Activated naive CD8-positive, alpha-beta T cell treated with anti-CD3 and anti-CD28 coated beads, Interleukin-2, amount 10 ng/mL, durations not matched to agents 7 days and 5 days (primary cell): ENCODE measurements around the gene SERPINE3. TPM values are rescaled to one million over a fixed set of nuclear protein-coding genes. Genes with fewer than 3 reads are reported as not detected.

Experiments
- ATAC-seq: fragments of 150-1000 bp; cut with Tn5 transposase; one replicate; pipeline ENCODE4 v1.10.0; 2021; ENCODE audit warnings: low read depth, moderate library complexity
- POLR2A ChIA-PET: fragments of 350-600 bp; sonication (Branson Sonifier 250); formaldehyde crosslinking; loops from one replicate; lab custom pipeline; 2021; ENCODE audit warnings: antibody characterized with exemption; lab: Charles Lee
- DNase-seq: peaks from one replicate; pipeline ENCODE4 v3.0.0; 2021
- H3K27ac Mint-ChIP-seq: one replicate; pipeline ENCODE4 v1.8.0; 2022; ENCODE audit warnings: mild to moderate bottlenecking, mixed read lengths
- H3K27me3 Mint-ChIP-seq: one replicate; pipeline ENCODE4 v1.8.0; 2022; ENCODE audit warnings: mild to moderate bottlenecking, moderate library complexity, mixed read lengths
- H3K36me3 Mint-ChIP-seq: one replicate; pipeline ENCODE4 v1.8.0; 2021; ENCODE audit warnings: mild to moderate bottlenecking, mixed read lengths
- H3K4me1 Mint-ChIP-seq: one replicate; pipeline ENCODE4 v1.8.0; 2021; ENCODE audit warnings: mixed read lengths
- H3K4me3 Mint-ChIP-seq: one replicate; pipeline ENCODE4 v1.8.0; 2022; ENCODE audit warnings: mild to moderate bottlenecking, moderate library complexity, mixed read lengths
- H3K9me3 Mint-ChIP-seq: one replicate; pipeline ENCODE4 v1.8.0; 2021; ENCODE audit warnings: mixed read lengths
- total RNA-seq, 2 experiments: library from RNA; stranded (reverse); gene quantifications; one replicate each; pipeline ENCODE4 v1.2.3, GENCODE V29; 2021

The SERPINE3 gene
- not detected for total RNA-seq

DNA sequence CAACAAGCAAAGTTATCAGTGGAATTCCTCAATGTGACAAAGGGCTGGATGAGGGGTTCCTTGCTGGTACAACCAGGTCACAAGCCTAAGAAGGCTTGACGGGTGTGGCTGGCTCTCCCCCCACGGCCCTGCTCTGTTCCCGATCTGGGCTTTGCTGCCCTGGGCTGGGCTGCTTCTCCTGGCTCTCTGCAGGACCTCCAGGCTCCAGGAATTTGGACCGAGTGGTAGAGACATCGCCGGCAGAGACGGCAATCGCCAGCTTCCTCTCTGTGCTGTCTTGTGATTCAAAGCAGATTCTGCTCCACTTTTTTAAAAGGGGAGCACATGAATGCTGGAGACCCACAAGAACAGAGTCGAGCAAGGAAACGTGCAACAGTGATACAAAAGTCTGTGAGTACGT lies at the start of gene SERPINE3:
TSS of gene SERPINE3 (plus strand) at position 338 of the 400 bp plus-strand sequence. CDS start 1,401 bp downstream, outside the sequence.
- H3K9me3 Mint-ChIP-seq: no peaks in the 10 kb centered on the region
- no peak within 1 kb of the TSS for H3K27ac Mint-ChIP-seq
- peaks cover 7% of the 10 kb centered on the region for H3K4me1 Mint-ChIP-seq
- peaks cover 2% of the 10 kb centered on the region for H3K27me3 Mint-ChIP-seq
- no peaks in the 10 kb centered on the region for H3K36me3 Mint-ChIP-seq
- H3K4me3 Mint-ChIP-seq: no peak within 1 kb of the TSS
- POLR2A ChIA-PET: no interaction called here
- ATAC-seq (no peak), DNase-seq (no peak)

DNA sequence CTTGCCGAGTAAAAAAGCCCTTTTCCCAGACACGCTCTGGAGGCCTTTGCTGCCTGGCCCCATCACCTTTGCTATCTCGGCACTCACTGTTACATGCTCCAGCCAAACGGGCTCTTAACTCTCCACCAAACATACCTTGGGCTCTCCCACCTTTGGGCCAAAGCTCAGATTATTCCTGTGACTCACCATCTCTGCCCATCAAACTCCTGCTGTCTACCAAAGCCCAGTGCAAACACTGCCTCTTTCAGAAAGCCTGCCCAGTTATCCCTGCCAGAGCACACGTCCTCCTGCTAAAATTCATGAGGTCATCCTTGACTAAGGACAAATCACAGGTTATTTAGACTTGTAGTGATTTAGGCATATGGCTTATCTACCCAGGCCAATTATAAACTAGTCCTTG lies 48.1 kb upstream of the SERPINE3 start:
- H3K27ac Mint-ChIP-seq: no peak overlapping the region
- ATAC-seq (no peak), DNase-seq (no peak)
- H3K4me3 Mint-ChIP-seq: no peak overlapping the region
- no peaks in the 10 kb centered on the region for H3K36me3 Mint-ChIP-seq
- POLR2A ChIA-PET: no interaction called here
- no peaks in the 10 kb centered on the region for H3K4me1 Mint-ChIP-seq
- H3K9me3 Mint-ChIP-seq: no peaks in the 10 kb centered on the region
- H3K27me3 Mint-ChIP-seq: peaks cover 6% of the 10 kb centered on the region

DNA sequence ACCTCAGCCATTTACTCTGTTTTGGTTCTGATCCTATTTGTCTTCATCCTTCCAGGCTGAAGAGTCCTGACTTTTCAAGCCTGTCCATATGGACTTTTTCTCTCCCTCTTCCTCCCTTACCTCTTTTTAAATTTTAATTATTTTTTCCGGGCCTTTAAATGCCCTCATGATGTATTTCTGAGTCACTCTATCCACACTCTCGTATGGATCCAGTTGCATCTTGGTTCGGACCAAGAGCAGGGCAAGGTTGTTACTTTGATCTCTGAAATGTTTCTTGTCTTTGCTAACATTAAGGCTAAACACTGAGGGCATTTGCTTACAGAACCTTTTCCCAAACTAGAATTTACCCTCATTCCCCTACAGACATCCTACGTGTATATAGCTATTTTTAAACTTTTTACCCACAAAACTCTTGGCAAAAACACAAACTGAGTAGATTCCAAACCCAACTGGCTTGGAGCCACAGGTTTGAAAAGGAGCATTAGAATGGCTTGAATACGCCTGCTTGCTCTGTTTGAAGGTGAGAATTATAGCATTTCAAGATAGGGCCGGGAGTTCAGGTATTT lies 47.4 kb upstream of the SERPINE3 start:
- peaks cover 2% of the 10 kb centered on the region for H3K4me1 Mint-ChIP-seq
- H3K4me3 Mint-ChIP-seq: no peak overlapping the region
- no peak overlapping the region for H3K27ac Mint-ChIP-seq
- POLR2A ChIA-PET: no interaction called here
- H3K27me3 Mint-ChIP-seq: peaks cover 6% of the 10 kb centered on the region
- no peaks in the 10 kb centered on the region for H3K36me3 Mint-ChIP-seq
- no peak for ATAC-seq
- H3K9me3 Mint-ChIP-seq: no peaks in the 10 kb centered on the region
- DNase-seq: no peak

GRCh38 chr13:51297556-51297955 lies 41.9 kb upstream of the SERPINE3 start:
- H3K9me3 Mint-ChIP-seq: no peaks in the 10 kb centered on the region
- peaks cover 4% of the 10 kb centered on the region for H3K4me1 Mint-ChIP-seq
- H3K27ac Mint-ChIP-seq: no peak overlapping the region
- no peak overlapping the region for H3K4me3 Mint-ChIP-seq
- POLR2A ChIA-PET: no interaction called here
- no peaks in the 10 kb centered on the region for H3K27me3 Mint-ChIP-seq
- ATAC-seq: no peak
- H3K36me3 Mint-ChIP-seq: no peaks in the 10 kb centered on the region
- no peak for DNase-seq

GRCh38 chr13:51298812-51299211 lies 40.7 kb upstream of the SERPINE3 start:
- POLR2A ChIA-PET: no interaction called here
- Mint-ChIP-seq H3K36me3 (no peaks in the 10 kb centered on the region), H3K9me3 (no peaks in the 10 kb centered on the region), H3K27me3 (no peaks in the 10 kb centered on the region), H3K4me3 (no peak overlapping the region), H3K27ac (no peak overlapping the region), H3K4me1 (peaks cover 4% of the 10 kb centered on the region)
- no peak for ATAC-seq
- no peak for DNase-seq

DNA sequence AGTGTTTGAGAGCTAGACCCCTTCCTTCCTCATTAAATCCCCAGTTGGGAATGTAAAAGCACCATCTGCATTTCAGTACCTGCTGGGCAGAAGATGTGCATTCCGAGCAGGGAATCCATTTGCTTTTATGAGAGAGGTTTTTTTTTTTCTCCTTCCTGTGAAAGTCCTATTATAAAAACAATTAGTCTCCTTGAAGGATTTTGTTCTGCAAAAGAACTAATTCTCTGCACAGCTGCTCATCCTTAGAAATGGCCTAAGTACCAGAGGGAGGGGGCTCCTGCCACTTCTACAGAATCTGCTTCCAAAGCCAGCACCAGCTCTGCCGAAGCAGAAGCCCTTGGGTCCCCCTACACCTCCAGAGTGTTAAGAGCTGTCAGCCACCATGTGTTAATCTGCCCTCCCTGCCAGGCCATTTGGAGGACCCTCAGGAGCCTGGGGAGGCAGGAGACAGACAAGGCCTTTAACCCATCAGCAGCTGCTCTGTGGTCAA lies 36.4 kb upstream of the SERPINE3 start:
- Mint-ChIP-seq H3K36me3 (no peaks in the 10 kb centered on the region), H3K4me1 (peaks cover 2% of the 10 kb centered on the region), H3K4me3 (no peak overlapping the region), H3K27me3 (no peaks in the 10 kb centered on the region), H3K9me3 (no peaks in the 10 kb centered on the region), H3K27ac (no peak overlapping the region)
- no peak for ATAC-seq
- no peak for DNase-seq
- POLR2A ChIA-PET: no interaction called here

DNA sequence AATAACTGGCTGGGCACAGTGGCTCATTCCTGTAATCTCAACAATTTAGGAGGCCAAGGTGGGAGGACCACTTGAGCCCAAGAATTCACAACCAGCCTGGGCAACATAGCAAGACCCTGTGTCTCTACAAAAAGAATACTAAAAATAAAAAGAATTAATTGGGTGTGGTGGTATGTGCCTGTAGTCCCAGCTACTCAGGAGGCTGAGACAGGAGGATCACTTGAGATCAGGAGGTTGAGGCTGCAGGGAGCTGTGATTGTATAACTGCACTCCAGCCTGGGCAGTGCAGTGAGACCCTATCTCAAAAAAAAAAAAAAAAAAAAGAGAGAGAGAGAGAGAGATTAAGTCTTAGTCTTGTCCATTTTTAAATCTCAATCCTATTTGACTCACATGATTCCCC lies 35.6 kb upstream of the SERPINE3 start:
- H3K4me3 Mint-ChIP-seq: no peak overlapping the region
- no peak overlapping the region for H3K27ac Mint-ChIP-seq
- POLR2A ChIA-PET: interaction anchor here (0.7 kb wide), 1 partner anchor 352 kb away, joined by 6 read pairs; no protein-coding TSS in a partner anchor
- H3K36me3 Mint-ChIP-seq: no peaks in the 10 kb centered on the region
- peaks cover 5% of the 10 kb centered on the region for H3K4me1 Mint-ChIP-seq
- DNase-seq: no peak
- no peaks in the 10 kb centered on the region for H3K27me3 Mint-ChIP-seq
- H3K9me3 Mint-ChIP-seq: no peaks in the 10 kb centered on the region
- ATAC-seq: no peak

GRCh38 chr13:51305271-51305967 lies 34.1 kb upstream of the SERPINE3 start:
- peaks cover 3% of the 10 kb centered on the region for H3K4me1 Mint-ChIP-seq
- ATAC-seq: no peak
- H3K36me3 Mint-ChIP-seq: no peaks in the 10 kb centered on the region
- no peak overlapping the region for H3K27ac Mint-ChIP-seq
- no peak for DNase-seq
- POLR2A ChIA-PET: no interaction called here
- no peak overlapping the region for H3K4me3 Mint-ChIP-seq
- H3K27me3 Mint-ChIP-seq: peaks cover 2% of the 10 kb centered on the region
- H3K9me3 Mint-ChIP-seq: no peaks in the 10 kb centered on the region

- POLR2A ChIA-PET: no interaction called here
Observed at GRCh38 chr13:51308781-51309180, 30.7 kb upstream of the SERPINE3 start.

DNA sequence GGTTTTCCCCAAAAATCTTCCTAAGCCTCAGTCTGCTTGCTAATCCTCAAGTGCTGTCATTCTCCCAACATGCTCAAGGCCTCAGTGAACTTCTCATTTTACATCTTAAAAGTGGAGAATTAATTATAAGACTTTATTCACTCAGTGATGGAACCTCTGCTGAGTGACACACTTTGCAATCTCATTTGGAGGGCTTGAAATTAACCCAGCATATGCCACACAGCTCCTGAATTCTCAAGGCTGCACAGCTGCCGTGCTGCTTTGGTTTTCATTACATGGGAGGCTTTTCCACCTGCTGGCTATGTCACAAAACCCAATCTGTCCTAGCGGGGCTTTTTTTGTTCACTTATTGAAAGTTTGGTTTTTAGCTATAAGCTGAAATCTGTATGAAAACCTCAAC lies 28.3 kb upstream of the SERPINE3 start:
- Mint-ChIP-seq H3K4me1 (peaks cover 3% of the 10 kb centered on the region), H3K27me3 (peaks cover 9% of the 10 kb centered on the region), H3K36me3 (no peaks in the 10 kb centered on the region), H3K9me3 (no peaks in the 10 kb centered on the region), H3K27ac (no peak overlapping the region), H3K4me3 (no peak overlapping the region)
- ATAC-seq (no peak), DNase-seq (no peak)
- POLR2A ChIA-PET: no interaction called here

More at GRCh38 chr13:51308781-51309180, 30.7 kb upstream of the SERPINE3 start:
- DNase-seq (no peak), ATAC-seq (no peak)
- Mint-ChIP-seq H3K4me1 (peaks cover 3% of the 10 kb centered on the region), H3K36me3 (no peaks in the 10 kb centered on the region), H3K27ac (no peak overlapping the region), H3K4me3 (no peak overlapping the region), H3K27me3 (peaks cover 8% of the 10 kb centered on the region), H3K9me3 (no peaks in the 10 kb centered on the region)

DNA sequence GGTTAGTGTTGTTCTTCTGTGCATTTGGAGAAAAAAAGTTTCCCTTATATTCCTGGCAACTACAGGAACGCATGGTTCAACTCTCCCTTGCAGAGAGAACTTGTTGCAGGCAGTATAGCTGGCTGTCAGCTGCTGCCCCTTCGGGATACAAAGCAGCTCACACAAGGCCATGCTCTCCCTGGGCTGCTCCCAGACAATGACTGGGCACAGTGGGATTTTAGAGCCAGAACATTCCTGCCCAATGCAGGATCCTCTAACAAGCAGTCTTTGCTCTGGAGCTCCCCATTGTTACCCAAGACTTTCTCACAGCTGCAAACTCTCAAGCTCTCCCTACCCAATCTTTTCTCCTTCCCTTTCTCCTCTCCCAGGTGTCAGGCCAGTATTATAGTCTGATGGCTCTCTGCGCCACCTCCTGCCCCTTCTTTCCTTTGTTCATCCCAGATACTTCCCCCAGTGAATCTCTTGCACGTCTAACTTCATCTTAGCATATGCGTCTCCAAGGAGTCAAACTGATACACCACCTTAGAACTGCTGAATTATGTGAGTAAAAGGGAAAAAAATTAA lies 27.5 kb upstream of the SERPINE3 start:
- no peak for DNase-seq
- Mint-ChIP-seq H3K36me3 (no peaks in the 10 kb centered on the region), H3K27me3 (peaks cover 9% of the 10 kb centered on the region), H3K9me3 (no peaks in the 10 kb centered on the region), H3K4me3 (no peak overlapping the region), H3K27ac (no peak overlapping the region), H3K4me1 (peaks cover 3% of the 10 kb centered on the region)
- POLR2A ChIA-PET: no interaction called here
- no peak for ATAC-seq

DNA sequence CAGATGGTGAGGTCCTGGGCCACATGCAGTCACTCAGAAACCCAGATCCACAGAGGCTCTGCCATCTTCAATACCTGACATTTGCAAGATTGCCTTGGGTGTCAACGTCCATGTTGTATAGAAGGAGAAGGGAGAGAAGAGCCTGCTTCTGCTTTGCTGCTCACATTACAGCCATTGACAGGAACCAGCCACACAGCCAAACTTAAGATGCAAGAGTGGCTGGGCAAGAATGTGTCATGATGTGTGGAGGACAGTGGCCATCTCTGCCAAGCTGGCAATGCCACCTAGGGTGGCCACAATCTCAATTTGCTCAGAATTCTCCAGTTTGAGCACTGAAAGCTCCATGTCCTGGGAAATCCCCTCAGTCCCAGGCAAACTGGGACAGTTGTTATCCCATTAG lies 25.9 kb upstream of the SERPINE3 start:
- H3K4me3 Mint-ChIP-seq: no peak overlapping the region
- DNase-seq (no peak), ATAC-seq (no peak)
- H3K27ac Mint-ChIP-seq: no peak overlapping the region
- peaks cover 9% of the 10 kb centered on the region for H3K27me3 Mint-ChIP-seq
- POLR2A ChIA-PET: no interaction called here
- no peaks in the 10 kb centered on the region for H3K9me3 Mint-ChIP-seq
- H3K36me3 Mint-ChIP-seq: no peaks in the 10 kb centered on the region
- peaks cover 2% of the 10 kb centered on the region for H3K4me1 Mint-ChIP-seq

DNA sequence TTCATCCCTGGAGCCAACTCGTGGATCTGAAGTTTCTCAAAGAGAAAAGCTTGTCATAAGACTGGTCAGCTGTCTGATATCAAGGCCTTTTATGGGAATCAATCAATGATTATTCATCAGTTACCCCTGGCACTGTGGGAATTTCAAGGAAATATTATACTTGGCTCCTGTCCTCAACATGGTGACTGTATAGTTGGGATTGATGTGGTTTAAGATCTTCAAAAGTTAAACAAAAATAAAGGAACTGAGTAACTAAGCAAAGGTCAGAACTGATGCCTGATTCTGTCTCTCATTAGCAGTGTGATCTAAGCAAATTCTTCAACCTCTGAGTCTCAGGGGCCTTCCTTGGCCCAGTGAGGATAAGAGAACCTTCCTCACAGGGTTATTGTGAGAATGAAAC lies 22.2 kb upstream of the SERPINE3 start:
- DNase-seq: no peak
- no peak for ATAC-seq
- POLR2A ChIA-PET: no interaction called here
- Mint-ChIP-seq H3K36me3 (no peaks in the 10 kb centered on the region), H3K4me1 (no peaks in the 10 kb centered on the region), H3K4me3 (no peak overlapping the region), H3K9me3 (no peaks in the 10 kb centered on the region), H3K27ac (no peak overlapping the region), H3K27me3 (peaks cover 4% of the 10 kb centered on the region)

- Mint-ChIP-seq H3K27ac (no peak overlapping the region), H3K9me3 (no peaks in the 10 kb centered on the region), H3K27me3 (peaks cover 4% of the 10 kb centered on the region), H3K4me3 (no peak overlapping the region), H3K4me1 (no peaks in the 10 kb centered on the region), H3K36me3 (no peaks in the 10 kb centered on the region)
- DNase-seq: no peak
- POLR2A ChIA-PET: no interaction called here
- ATAC-seq: no peak
Observed at GRCh38 chr13:51318015-51318414, 21.5 kb upstream of the SERPINE3 start.
